GM23248 (cell line): ENCODE data around the gene RXYLT1. TPM values are rescaled to one million over a fixed set of nuclear protein-coding genes. Genes with fewer than 3 reads are reported as not detected.

Source experiments
- DNase-seq: peaks from one replicate; pipeline ENCODE4 v3.0.0-alpha.2; 2015
- H2AFZ ChIP-seq: fragments of 200-600 bp; sonication (generic); 2 replicates; pipeline ENCODE4 v1.6.1; 2016; ENCODE audit warnings: antibody characterized with exemption
- H3F3A ChIP-seq: fragments of 200-600 bp; sonication (generic); 2 replicates; pipeline ENCODE4 v1.6.1; 2016; ENCODE audit warnings: mild to moderate bottlenecking, antibody characterized with exemption, mixed run types; ENCODE audit not compliant: insufficient read depth
- H3K27ac ChIP-seq: fragments of 200-600 bp; sonication (generic); 2 replicates; pipeline ENCODE4 v1.5.1; 2016; ENCODE audit warnings: mild to moderate bottlenecking
- H3K27me3 ChIP-seq: fragments of 200-600 bp; sonication (generic); replicated peaks from 2 replicates; pipeline ENCODE4 v1.6.1; 2016; ENCODE audit warnings: mild to moderate bottlenecking; ENCODE audit not compliant: insufficient read depth
- H3K36me3 ChIP-seq: fragments of 200-600 bp; sonication (generic); 2 replicates; pipeline ENCODE4 v1.6.1; 2016; ENCODE audit warnings: low read depth, mild to moderate bottlenecking
- H3K4me1 ChIP-seq: fragments of 200-600 bp; sonication (generic); 2 replicates; pipeline ENCODE4 v1.6.1; 2016; ENCODE audit warnings: mild to moderate bottlenecking; ENCODE audit not compliant: insufficient read depth
- H3K4me2 ChIP-seq: fragments of 200-600 bp; sonication (generic); one replicate; pipeline ENCODE4 v1.6.1; 2016; ENCODE audit warnings: mild to moderate bottlenecking; ENCODE audit not compliant: unreplicated experiment
- H3K4me3 ChIP-seq: fragments of 200-600 bp; sonication (generic); 2 replicates; pipeline ENCODE4 v1.5.1; 2016; ENCODE audit warnings: mild to moderate bottlenecking
- H3K79me2 ChIP-seq: fragments of 200-600 bp; sonication (generic); 2 replicates; pipeline ENCODE4 v1.6.1; 2016; ENCODE audit warnings: mild to moderate bottlenecking; ENCODE audit not compliant: insufficient read depth
- H3K9ac ChIP-seq: fragments of 200-600 bp; sonication (generic); 2 replicates; pipeline ENCODE4 v1.6.1; 2016; ENCODE audit warnings: mild to moderate bottlenecking
- H3K9me2 ChIP-seq: fragments of 200-600 bp; sonication (generic); 2 replicates; pipeline ENCODE4 v1.6.1; 2016; ENCODE audit warnings: mixed run types, mild to moderate bottlenecking, moderate library complexity; ENCODE audit not compliant: insufficient read depth
- H3K9me3 ChIP-seq: fragments of 200-600 bp; sonication (generic); one replicate; pipeline ENCODE4 v1.6.1; 2017; ENCODE audit warnings: low read depth
- H4K20me1 ChIP-seq: fragments of 200-600 bp; sonication (generic); 2 replicates; pipeline ENCODE4 v1.6.0; 2016; ENCODE audit not compliant: insufficient read depth
- EZH2 ChIP-seq: fragments of 200-600 bp; sonication (generic); IDR thresholded peaks from 2 replicates; pipeline ENCODE4 v1.6.1; 2018; ENCODE audit warnings: antibody characterized with exemption, mild to moderate bottlenecking; ENCODE audit not compliant: insufficient read depth, poor library complexity, severe bottlenecking
- EZH2phosphoT487 ChIP-seq: fragments of 200-600 bp; sonication (generic); IDR thresholded peaks from 2 replicates; pipeline ENCODE4 v1.6.1; 2018; ENCODE audit warnings: antibody characterized with exemption, moderate library complexity, mild to moderate bottlenecking, low read depth; ENCODE audit not compliant: insufficient read depth
- WGBS, 2 experiments: methylation state at CpG; one replicate each; pipeline ENCODE4 v1.1.6; 2015 to 2017; ENCODE audit warnings: low lambda C conversion rate in 2 of 2, low coverage in 1 of 2; ENCODE audit errors: missing lambda C conversion rate in 2 of 2; 5-methylcytosine and 5-hydroxymethylcytosine counted together
- in situ Hi-C: fragments of 300-500 bp; cut with MboI; formaldehyde crosslinking; loops from 2 replicates; pipeline ENCODE4 v1.15.0; 2020
- polyA plus RNA-seq: library from polyadenylated mRNA; unstranded; fragments of >200 nt; fragmentation: Nextera tagmentation; extraction: Ambion mirVana; gene quantifications from 2 replicates; pipeline ENCODE4 v1.2.1, GENCODE V29; 2016
- total RNA-seq: library from RNA; depleted of rRNA; stranded (reverse); fragments of >200 nt; shearing (Covaris generic); gene quantifications from 2 replicates; pipeline ENCODE4 v1.2.3, GENCODE V29; 2014

The RXYLT1 gene
- total and polyA plus RNA-seq, 2 experiments from 2014 or later = 15.4 to 19.9 TPM

DNA sequence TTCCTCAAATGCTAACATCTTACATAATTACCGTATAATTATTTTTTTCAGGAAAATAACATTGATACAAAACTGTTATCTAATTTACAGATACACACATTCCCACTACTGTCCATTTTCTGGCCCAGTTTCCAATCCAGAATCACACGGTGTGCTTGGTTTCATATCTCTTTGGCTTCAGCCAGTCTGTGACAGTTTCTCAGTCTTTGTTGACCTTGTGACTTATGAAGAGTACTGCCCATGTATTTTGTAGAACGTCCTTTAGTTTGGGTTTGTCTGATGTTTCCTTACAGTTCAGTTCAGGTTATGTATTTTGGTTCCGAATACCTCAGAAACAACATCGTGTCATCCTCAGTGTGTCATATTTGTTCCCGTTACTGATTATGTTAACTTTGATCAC is 16.2 kb downstream of the RXYLT1 start:
- no peak overlapping the region for H3K9ac ChIP-seq
- H3K4me1 ChIP-seq = no peaks in the 10 kb centered on the region
- no peak overlapping the region for H3K4me3 ChIP-seq
- H3K9me3 ChIP-seq = no peaks in the 10 kb centered on the region
- H3K9me2 ChIP-seq = no peaks in the 10 kb centered on the region
- no peaks in the 10 kb centered on the region; the same call in 1 of the 2 replicates for H3K36me3 ChIP-seq
- WGBS, 2 experiments = 86 to 87% methylated on average over 6 of the region's 6 CpGs
- H2AFZ ChIP-seq = no peak overlapping the region
- no peaks in the 10 kb centered on the region for H3F3A ChIP-seq
- no peak overlapping the region for H3K4me2 ChIP-seq
- TF ChIP-seq EZH2phosphoT487 (no peak), EZH2 (no peak)
- H3K79me2 ChIP-seq = no peaks in the 10 kb centered on the region
- in situ Hi-C loops = loop anchor here (10.0 kb wide), 1 partner anchor 131 kb away; the partner anchor contains the start of gene DPY19L2
- H3K27me3 ChIP-seq = no peaks in the 10 kb centered on the region
- H4K20me1 ChIP-seq = no peaks in the 10 kb centered on the region
- H3K27ac ChIP-seq = no peak overlapping the region
- DNase-seq = no peak

- no peaks in the 10 kb centered on the region for H3K36me3 ChIP-seq
- H3K4me3 ChIP-seq = no peak overlapping the region
- H3K27ac ChIP-seq = no peak overlapping the region
- WGBS, 2 experiments = 53 to 54% methylated on average over 6 of the region's 6 CpGs
- H3K27me3 ChIP-seq = no peaks in the 10 kb centered on the region
- in situ Hi-C loops = no loop called here
- DNase-seq = peak; percentile 55
- H3K79me2 ChIP-seq = no peaks in the 10 kb centered on the region
- no peaks in the 10 kb centered on the region for H3F3A ChIP-seq
- H4K20me1 ChIP-seq = no peaks in the 10 kb centered on the region
- H3K4me2 ChIP-seq = no peak overlapping the region
- TF ChIP-seq EZH2phosphoT487 (no peak), EZH2 (no peak)
- H2AFZ ChIP-seq = 0 out of 2 replicates have a peak overlapping the region, but pooled peaks have one; percentile 14
- no peaks in the 10 kb centered on the region for H3K9me2 ChIP-seq
- H3K9ac ChIP-seq = no peak overlapping the region
- H3K4me1 ChIP-seq = no peaks in the 10 kb centered on the region
- no peaks in the 10 kb centered on the region for H3K9me3 ChIP-seq
Measured at GRCh38 chr12:63802012-63802608, 22.4 kb downstream of the RXYLT1 start.

- no peak for DNase-seq
- Histone ChIP-seq H3K4me2 (no peak overlapping the region), H4K20me1 (no peaks in the 10 kb centered on the region), H3K27ac (no peak overlapping the region), H3K9ac (no peak overlapping the region), H3K4me1 (no peaks in the 10 kb centered on the region), H3K9me2 (no peaks in the 10 kb centered on the region), H3K4me3 (no peak overlapping the region), H3K9me3 (no peaks in the 10 kb centered on the region), H2AFZ (no peak overlapping the region), H3K79me2 (no peaks in the 10 kb centered on the region), H3K27me3 (no peaks in the 10 kb centered on the region), H3F3A (no peaks in the 10 kb centered on the region), H3K36me3 (no peaks in the 10 kb centered on the region)
- 93 to 97% methylated on average over 2 of the region's 2 CpGs for WGBS, 2 experiments
- TF ChIP-seq EZH2phosphoT487 (no peak), EZH2 (no peak)
- in situ Hi-C loops = no loop called here
Measured at GRCh38 chr12:63804746-63805145, 25.0 kb downstream of the RXYLT1 start.

DNA sequence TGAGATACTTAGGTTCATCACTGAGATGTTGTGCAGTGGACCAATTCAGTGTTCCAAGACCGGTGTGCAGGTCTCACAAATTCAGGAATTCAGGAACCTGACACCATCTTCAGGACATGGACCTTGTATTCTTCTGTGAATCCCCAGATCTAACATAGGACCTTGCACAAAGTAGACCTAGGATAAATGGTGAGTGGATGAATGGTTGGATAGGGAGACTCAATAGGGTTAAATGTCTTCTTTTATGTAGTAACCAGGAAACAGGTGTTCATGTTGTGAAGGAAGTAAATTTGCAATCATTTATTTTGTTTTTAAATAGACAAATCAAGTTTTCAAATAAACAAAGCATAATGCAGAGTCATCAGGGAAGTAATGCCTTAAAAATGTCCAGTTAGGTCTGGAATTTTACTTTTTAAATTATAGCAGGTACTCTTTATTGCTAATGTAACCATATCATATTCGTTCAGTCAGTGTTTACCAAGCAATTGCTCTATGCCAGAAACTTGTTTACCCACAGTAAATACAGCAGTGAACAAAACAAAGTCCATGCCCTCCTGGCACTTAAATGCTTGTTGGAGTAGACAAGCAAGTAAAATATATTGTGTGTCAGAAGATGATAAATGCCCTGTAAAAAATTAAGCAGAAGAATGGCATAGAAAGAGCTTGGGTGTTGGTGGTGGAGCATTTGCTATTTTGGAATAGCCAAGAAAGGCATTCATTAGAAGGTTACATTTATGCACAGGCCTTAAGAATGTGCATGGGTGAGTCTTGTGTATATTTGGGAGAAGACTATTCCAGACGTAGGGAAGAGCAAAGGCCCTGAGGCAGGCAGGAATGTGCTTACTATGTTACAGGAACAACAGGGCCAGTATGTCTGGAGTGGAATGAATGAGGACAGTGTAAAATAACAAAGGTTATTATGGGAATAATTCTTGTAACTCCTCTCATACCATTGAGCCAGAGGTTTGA is 26.3 kb downstream of the RXYLT1 start:
- in situ Hi-C loops = no loop called here
- WGBS, 2 experiments = 86 to 90% methylated on average over 3 of the region's 3 CpGs
- Histone ChIP-seq H3K27me3 (no peaks in the 10 kb centered on the region), H3K4me1 (no peaks in the 10 kb centered on the region), H4K20me1 (no peaks in the 10 kb centered on the region), H3K4me2 (no peak overlapping the region), H3F3A (no peaks in the 10 kb centered on the region), H3K9ac (no peak overlapping the region), H2AFZ (no peak overlapping the region), H3K79me2 (no peaks in the 10 kb centered on the region), H3K9me2 (no peaks in the 10 kb centered on the region), H3K27ac (no peak overlapping the region), H3K4me3 (no peak overlapping the region), H3K9me3 (no peaks in the 10 kb centered on the region), H3K36me3 (no peaks in the 10 kb centered on the region)
- no peak for DNase-seq
- TF ChIP-seq EZH2 (no peak), EZH2phosphoT487 (no peak)
